Mesendoderm (in vitro differentiated cells): Measurements from ENCODE around the gene FAM219A.
"Not testable (repeated sequence)": the region's sequence is repeated elsewhere in the genome, so short reads cannot be mapped to it uniquely, and the experiment has no call there.

ENCODE experiments used
- DNase-seq: peaks from one replicate; pipeline ENCODE4 v3.0.0; 2013
- H2AK5ac ChIP-seq: 2 replicates; pipeline ENCODE4 v1.6.1; 2013; ENCODE audit warnings: low read length, inconsistent platforms
- H2BK120ac ChIP-seq: 2 replicates; pipeline ENCODE4 v1.6.1; 2013; ENCODE audit warnings: low read depth, mild to moderate bottlenecking, low read length, moderate library complexity, mixed read lengths
- H2BK15ac ChIP-seq: replicated peaks from 2 replicates; pipeline ENCODE4 v1.6.1; 2013; ENCODE audit warnings: low read depth, mild to moderate bottlenecking, moderate library complexity
- H2BK5ac ChIP-seq: 2 replicates; pipeline ENCODE4 v1.6.1; 2013; ENCODE audit warnings: low read length, inconsistent platforms
- H3K18ac ChIP-seq: 2 replicates; pipeline ENCODE4 v1.6.1; 2013; ENCODE audit warnings: mild to moderate bottlenecking, low read length, mixed read lengths
- H3K23ac ChIP-seq: one replicate; pipeline ENCODE4 v1.6.1; 2013; ENCODE audit warnings: low read length
- H3K27ac ChIP-seq: 2 replicates; pipeline ENCODE4 v1.5.1; 2013; ENCODE audit warnings: low read depth, mild to moderate bottlenecking, inconsistent platforms, low read length, moderate library complexity
- H3K27me3 ChIP-seq: 2 replicates; pipeline ENCODE4 v1.6.1; 2013; ENCODE audit warnings: low read length, control low read depth, mild to moderate bottlenecking, inconsistent platforms; ENCODE audit not compliant: insufficient read depth, poor library complexity
- H3K36me3 ChIP-seq: 2 replicates; pipeline ENCODE4 v1.6.1; 2013; ENCODE audit warnings: low read length, inconsistent platforms; ENCODE audit not compliant: control insufficient read depth, insufficient read depth
- H3K4ac ChIP-seq: one replicate; pipeline ENCODE4 v1.6.1; 2013; ENCODE audit warnings: low read depth, mild to moderate bottlenecking, low read length, moderate library complexity
- H3K4me1 ChIP-seq: 2 replicates; pipeline ENCODE4 v1.6.1; 2013; ENCODE audit warnings: low read depth, low read length, inconsistent platforms; ENCODE audit not compliant: control insufficient read depth
- H3K4me2 ChIP-seq: 2 replicates; pipeline ENCODE4 v1.6.1; 2013; ENCODE audit warnings: low read length
- H3K4me3 ChIP-seq: 2 replicates; pipeline ENCODE4 v1.5.1; 2013; ENCODE audit warnings: mild to moderate bottlenecking, low read length
- H3K56ac ChIP-seq: one replicate; pipeline ENCODE4 v1.6.1; 2013; ENCODE audit warnings: low read length
- H3K79me1 ChIP-seq: 2 replicates; pipeline ENCODE4 v1.6.1; 2013; ENCODE audit warnings: low read length, inconsistent platforms
- H3K79me2 ChIP-seq: 2 replicates; pipeline ENCODE4 v1.6.1; 2013; ENCODE audit warnings: mild to moderate bottlenecking, low read length; ENCODE audit not compliant: control insufficient read depth, insufficient read depth
- H3K9ac ChIP-seq: 2 replicates; pipeline ENCODE4 v1.6.1; 2013; ENCODE audit warnings: low read length, inconsistent platforms
- H4K5ac ChIP-seq: one replicate; pipeline ENCODE4 v1.6.1; 2013; ENCODE audit warnings: low read length
- H4K8ac ChIP-seq: one replicate; pipeline ENCODE4 v1.6.1; 2013; ENCODE audit warnings: low read depth, mild to moderate bottlenecking, control low read depth, low read length, moderate library complexity
- WGBS: extraction: QIAGEN DNeasy Blood & Tissue Kit; methylation state at CpG from one replicate; pipeline ENCODE4 v1.1.7; 2013; ENCODE audit warnings: low lambda C conversion rate, missing lambda C conversion rate; ENCODE audit not compliant: insufficient coverage; ENCODE audit errors: extremely low coverage; 5-methylcytosine and 5-hydroxymethylcytosine counted together

FAM219A gene

DNA sequence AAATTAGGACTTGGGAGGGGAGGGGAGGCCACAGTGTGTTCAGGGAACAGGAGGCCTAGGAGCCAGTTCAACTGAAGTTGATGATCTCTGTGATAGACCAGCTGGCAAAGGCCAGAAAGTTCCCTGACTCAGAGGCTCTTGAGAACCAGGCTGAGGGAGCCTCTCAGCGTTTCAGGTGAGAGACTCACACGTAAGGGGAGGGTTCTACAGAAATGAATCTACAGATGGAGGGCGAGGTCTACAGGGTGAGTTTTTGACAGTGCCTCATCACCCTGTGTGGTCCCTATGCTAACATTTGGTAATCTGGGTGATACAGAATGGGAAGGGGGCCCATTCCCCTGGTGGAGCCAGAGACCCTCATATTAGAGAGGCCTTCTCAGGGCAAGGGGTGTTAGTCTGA, 32.4 kb upstream of the FAM219A start:
- H3K56ac ChIP-seq = no peak overlapping the region
- H3K36me3 ChIP-seq = no peaks in the 10 kb centered on the region
- no peak overlapping the region for H3K9ac ChIP-seq
- no peak overlapping the region for H3K23ac ChIP-seq
- no peak overlapping the region for H3K4me3 ChIP-seq
- H3K4me1 ChIP-seq = no peaks in the 10 kb centered on the region
- H3K4ac ChIP-seq = no peak overlapping the region
- H2BK5ac ChIP-seq = no peak overlapping the region
- H3K4me2 ChIP-seq = no peak overlapping the region
- H2BK120ac ChIP-seq = no peak overlapping the region
- no peak for DNase-seq
- no peaks in the 10 kb centered on the region for H3K27me3 ChIP-seq
- H3K18ac ChIP-seq = no peak overlapping the region
- no CpG with 5 or more reads among the region's 3 CpGs for WGBS
- no peak overlapping the region for H4K8ac ChIP-seq
- H3K79me1 ChIP-seq = no peaks in the 10 kb centered on the region
- no peak overlapping the region for H4K5ac ChIP-seq
- H3K79me2 ChIP-seq = no peaks in the 10 kb centered on the region
- H3K27ac ChIP-seq = no peak overlapping the region
- H2AK5ac ChIP-seq = no peak overlapping the region
- no peak overlapping the region for H2BK15ac ChIP-seq

DNA sequence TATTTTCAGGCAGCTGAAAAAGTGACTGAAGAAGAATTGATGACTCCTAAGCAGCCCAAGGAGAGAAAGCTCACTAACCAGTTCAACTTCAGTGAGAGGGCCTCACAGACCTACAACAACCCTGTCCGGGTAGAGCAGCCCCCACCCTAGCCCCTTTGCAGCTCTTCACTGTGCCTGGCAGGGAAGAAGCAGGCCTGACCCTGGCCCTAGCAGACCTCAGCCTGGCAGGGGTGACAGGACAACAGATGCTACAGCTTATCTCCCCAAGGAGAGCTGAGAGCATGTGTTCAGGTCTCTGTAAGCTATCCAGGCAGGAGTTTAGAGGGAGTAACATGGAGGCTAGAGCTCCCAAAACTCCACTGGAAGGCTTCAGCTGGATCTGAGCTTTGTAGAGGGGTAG, 32.0 kb upstream of the FAM219A start:
- Histone ChIP-seq H3K79me1 (no peaks in the 10 kb centered on the region), H3K36me3 (no peaks in the 10 kb centered on the region), H4K8ac (no peak overlapping the region), H3K79me2 (no peaks in the 10 kb centered on the region), H3K4me2 (no peak overlapping the region), H2AK5ac (no peak overlapping the region), H2BK15ac (no peak overlapping the region), H3K27me3 (no peaks in the 10 kb centered on the region), H3K4me3 (no peak overlapping the region), H3K4ac (no peak overlapping the region), H3K56ac (no peak overlapping the region), H3K4me1 (no peaks in the 10 kb centered on the region), H2BK5ac (no peak overlapping the region), H3K23ac (no peak overlapping the region), H3K18ac (no peak overlapping the region), H3K27ac (no peak overlapping the region), H3K9ac (no peak overlapping the region), H4K5ac (no peak overlapping the region), H2BK120ac (no peak overlapping the region)
- WGBS = no CpG with 5 or more reads among the region's 1 CpG
- no peak for DNase-seq

DNA sequence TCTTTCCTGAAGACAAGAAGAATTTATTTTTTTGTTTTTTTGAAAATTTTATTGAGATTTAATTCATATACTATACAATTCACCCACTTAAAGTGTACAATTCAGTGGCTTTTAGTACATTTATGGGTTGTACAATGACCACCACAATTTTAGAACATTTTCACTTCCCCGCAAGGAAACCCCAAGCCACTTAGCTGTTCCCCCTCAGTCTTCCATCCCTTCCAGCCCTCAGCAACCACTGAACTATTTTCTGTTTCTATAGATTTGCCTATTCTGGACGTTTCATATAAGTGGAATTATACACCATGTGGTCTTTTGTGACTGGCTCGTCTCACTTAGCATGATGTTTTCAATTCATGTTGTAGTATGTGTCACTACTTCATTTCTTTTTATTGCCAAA, 28.2 kb upstream of the FAM219A start:
- no peaks in the 10 kb centered on the region for H3K27me3 ChIP-seq
- no peaks in the 10 kb centered on the region for H3K4me1 ChIP-seq
- no peak overlapping the region for H4K5ac ChIP-seq
- H2BK120ac ChIP-seq = no peak overlapping the region
- no peak for DNase-seq
- H3K56ac ChIP-seq = no peak overlapping the region
- no CpG with 5 or more reads among the region's 3 CpGs for WGBS
- H3K9ac ChIP-seq = no peak overlapping the region
- no peak overlapping the region for H3K23ac ChIP-seq
- no peaks in the 10 kb centered on the region for H3K79me1 ChIP-seq
- H3K36me3 ChIP-seq = no peaks in the 10 kb centered on the region
- H3K4me2 ChIP-seq = no peak overlapping the region
- no peak overlapping the region for H3K4me3 ChIP-seq
- no peak overlapping the region for H3K18ac ChIP-seq
- H2BK5ac ChIP-seq = no peak overlapping the region
- no peak overlapping the region for H3K27ac ChIP-seq
- H3K79me2 ChIP-seq = no peaks in the 10 kb centered on the region
- no peak overlapping the region for H2BK15ac ChIP-seq
- no peak overlapping the region for H3K4ac ChIP-seq
- no peak overlapping the region for H4K8ac ChIP-seq
- no peak overlapping the region for H2AK5ac ChIP-seq

DNA sequence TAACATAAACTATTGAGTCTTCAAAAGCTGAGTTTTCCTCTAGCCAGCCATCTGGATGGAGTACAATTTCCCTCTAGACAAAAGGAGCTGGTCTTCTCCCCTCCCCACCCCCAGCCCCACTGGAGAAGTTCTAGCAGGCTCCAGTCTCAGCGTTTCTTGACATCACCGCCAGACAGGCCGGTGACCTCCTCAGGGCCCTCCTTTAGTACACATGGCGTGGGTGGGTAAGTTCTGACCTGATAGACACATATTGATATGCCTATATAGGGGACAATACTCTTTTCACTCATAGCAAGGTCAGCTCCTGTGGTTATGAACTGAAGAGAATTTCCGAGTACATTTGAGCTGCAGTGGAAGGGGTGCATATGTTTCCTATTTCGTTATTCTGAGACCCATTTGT, 27.5 kb upstream of the FAM219A start:
- H4K5ac ChIP-seq = no peak overlapping the region
- no peaks in the 10 kb centered on the region for H3K27me3 ChIP-seq
- no peaks in the 10 kb centered on the region for H3K79me2 ChIP-seq
- no peak overlapping the region for H2BK120ac ChIP-seq
- no peak overlapping the region for H2BK15ac ChIP-seq
- H3K79me1 ChIP-seq = no peaks in the 10 kb centered on the region
- H3K4me3 ChIP-seq = no peak overlapping the region
- no peak overlapping the region for H3K9ac ChIP-seq
- WGBS = no CpG with 5 or more reads among the region's 6 CpGs
- H4K8ac ChIP-seq = no peak overlapping the region
- no peak overlapping the region for H3K27ac ChIP-seq
- no peak overlapping the region for H3K4ac ChIP-seq
- H3K4me1 ChIP-seq = no peaks in the 10 kb centered on the region
- H2BK5ac ChIP-seq = no peak overlapping the region
- H3K36me3 ChIP-seq = no peaks in the 10 kb centered on the region
- no peak overlapping the region for H3K18ac ChIP-seq
- no peak overlapping the region for H3K4me2 ChIP-seq
- H3K23ac ChIP-seq = no peak overlapping the region
- no peak overlapping the region for H3K56ac ChIP-seq
- DNase-seq = no peak
- no peak overlapping the region for H2AK5ac ChIP-seq

DNA sequence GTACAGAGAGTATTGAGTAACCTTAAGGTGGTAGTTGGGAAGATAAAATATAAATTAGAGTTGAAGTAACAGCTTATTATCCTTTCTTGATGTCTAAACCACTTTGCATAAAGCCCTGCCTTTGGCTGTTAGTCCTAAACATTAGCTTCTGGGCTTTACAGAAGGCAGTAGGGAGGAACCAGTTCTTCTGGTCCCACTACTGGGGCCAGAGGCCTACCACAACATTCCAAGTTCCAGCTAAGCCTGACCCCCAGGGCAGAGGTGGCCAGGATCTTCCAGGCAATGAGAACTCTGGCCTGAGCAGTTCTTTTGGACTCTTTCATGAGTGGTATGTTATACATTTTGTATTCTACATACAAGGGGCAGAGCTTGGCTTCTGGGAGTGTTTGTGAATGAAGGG, 26.3 kb upstream of the FAM219A start:
- H3K9ac ChIP-seq = no peak overlapping the region
- H2AK5ac ChIP-seq = no peak overlapping the region
- H3K4me3 ChIP-seq = no peak overlapping the region
- H3K27ac ChIP-seq = no peak overlapping the region
- H4K8ac ChIP-seq = no peak overlapping the region
- no peaks in the 10 kb centered on the region for H3K79me1 ChIP-seq
- no peak overlapping the region for H3K23ac ChIP-seq
- H2BK120ac ChIP-seq = no peak overlapping the region
- H3K79me2 ChIP-seq = no peaks in the 10 kb centered on the region
- no peak overlapping the region for H2BK15ac ChIP-seq
- H3K18ac ChIP-seq = no peak overlapping the region
- H4K5ac ChIP-seq = no peak overlapping the region
- H3K4me1 ChIP-seq = no peaks in the 10 kb centered on the region
- H2BK5ac ChIP-seq = no peak overlapping the region
- no peaks in the 10 kb centered on the region for H3K27me3 ChIP-seq
- H3K4me2 ChIP-seq = no peak overlapping the region
- no peaks in the 10 kb centered on the region for H3K36me3 ChIP-seq
- no peak overlapping the region for H3K4ac ChIP-seq
- no peak overlapping the region for H3K56ac ChIP-seq
- peak; percentile 23 for DNase-seq

DNA sequence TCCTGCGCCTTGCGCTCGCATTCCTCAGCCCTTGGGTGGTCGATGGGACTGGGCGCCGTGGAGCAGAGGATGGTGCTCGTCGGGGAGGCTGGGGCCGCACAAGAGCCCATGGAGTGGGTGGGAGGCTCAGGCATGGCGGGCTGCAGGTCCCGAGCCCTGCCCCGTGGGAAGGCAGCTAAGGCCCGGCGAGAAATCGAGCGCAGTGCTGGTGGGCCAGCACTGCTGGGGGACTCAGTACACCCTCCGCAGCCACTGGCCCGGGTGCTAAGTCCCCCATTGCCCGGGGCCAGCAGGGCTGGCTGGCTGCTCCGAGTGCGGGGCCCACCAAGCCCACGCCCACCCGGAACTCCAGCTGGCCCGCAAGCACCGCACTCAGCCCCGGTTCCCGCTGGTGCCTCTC, 24.4 kb upstream of the FAM219A start:
- H4K8ac ChIP-seq, H3K36me3 ChIP-seq, H3K79me1 ChIP-seq, DNase-seq, H2BK120ac ChIP-seq, H3K9ac ChIP-seq, H3K56ac ChIP-seq, H3K79me2 ChIP-seq, H3K18ac ChIP-seq, H2BK15ac ChIP-seq, H2BK5ac ChIP-seq, H3K4me1 ChIP-seq, H4K5ac ChIP-seq, H2AK5ac ChIP-seq, H3K27me3 ChIP-seq, H3K4me3 ChIP-seq, H3K4ac ChIP-seq, H3K23ac ChIP-seq, H3K4me2 ChIP-seq, H3K27ac ChIP-seq: not testable (repeated sequence)
- WGBS = no CpG with 5 or more reads among the region's 27 CpGs
